Body of pancreas (tissue), 4 donors: ENCODE results near the gene PCDHA6.
"Not testable (repeated sequence)": the region's sequence is repeated elsewhere in the genome, so short reads cannot be mapped to it uniquely, and the experiment has no call there.

Source experiments
- POLR2A ChIP-seq, 3 donors: fragments of 450-650 bp; IDR thresholded peaks; one replicate each; pipeline ENCODE4 v1.6.1; 2016; ENCODE audit warnings: antibody characterized with exemption in 3 of 3, mild to moderate bottlenecking in 2 of 3
- TF ChIP-seq, protein P1 (sequence below), 7 experiments: fragments of 450-650 bp in 4 of 7; fragments of 200-600 bp in 3 of 7; sonication (generic) in 3 of 7; IDR thresholded peaks; one replicate each; pipeline ENCODE4 v1.5.1; 2016 to 2019; ENCODE audit warnings: antibody characterized with exemption in 7 of 7

DNA sequence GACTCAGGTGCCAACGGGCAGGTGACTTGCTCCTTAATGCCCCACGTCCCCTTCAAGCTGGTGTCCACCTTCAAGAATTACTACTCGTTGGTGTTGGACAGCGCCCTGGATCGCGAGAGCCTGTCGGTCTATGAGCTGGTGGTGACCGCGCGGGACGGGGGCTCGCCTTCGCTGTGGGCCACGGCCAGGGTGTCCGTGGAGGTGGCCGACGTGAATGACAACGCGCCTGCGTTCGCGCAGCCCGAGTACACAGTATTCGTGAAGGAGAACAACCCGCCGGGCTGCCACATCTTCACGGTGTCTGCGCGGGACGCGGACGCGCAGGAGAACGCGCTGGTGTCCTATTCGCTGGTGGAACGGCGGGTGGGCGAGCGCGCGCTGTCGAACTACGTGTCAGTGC lies 40.3 kb upstream of the PCDHA6 start:
- TF ChIP-seq, protein P1, sequence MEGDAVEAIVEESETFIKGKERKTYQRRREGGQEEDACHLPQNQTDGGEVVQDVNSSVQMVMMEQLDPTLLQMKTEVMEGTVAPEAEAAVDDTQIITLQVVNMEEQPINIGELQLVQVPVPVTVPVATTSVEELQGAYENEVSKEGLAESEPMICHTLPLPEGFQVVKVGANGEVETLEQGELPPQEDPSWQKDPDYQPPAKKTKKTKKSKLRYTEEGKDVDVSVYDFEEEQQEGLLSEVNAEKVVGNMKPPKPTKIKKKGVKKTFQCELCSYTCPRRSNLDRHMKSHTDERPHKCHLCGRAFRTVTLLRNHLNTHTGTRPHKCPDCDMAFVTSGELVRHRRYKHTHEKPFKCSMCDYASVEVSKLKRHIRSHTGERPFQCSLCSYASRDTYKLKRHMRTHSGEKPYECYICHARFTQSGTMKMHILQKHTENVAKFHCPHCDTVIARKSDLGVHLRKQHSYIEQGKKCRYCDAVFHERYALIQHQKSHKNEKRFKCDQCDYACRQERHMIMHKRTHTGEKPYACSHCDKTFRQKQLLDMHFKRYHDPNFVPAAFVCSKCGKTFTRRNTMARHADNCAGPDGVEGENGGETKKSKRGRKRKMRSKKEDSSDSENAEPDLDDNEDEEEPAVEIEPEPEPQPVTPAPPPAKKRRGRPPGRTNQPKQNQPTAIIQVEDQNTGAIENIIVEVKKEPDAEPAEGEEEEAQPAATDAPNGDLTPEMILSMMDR (IDR thresholded peaks at IDR 0.05) = not testable (repeated sequence)
- not testable (repeated sequence) for TF ChIP-seq POLR2A (IDR thresholded peaks at IDR 0.05)
